Nephron progenitor cell (in vitro differentiated cells): ENCODE measurements around the gene PROSER3.
A peak's percentile ranks its signal among the peaks of the same experiment; 100 is the strongest.

Source experiments
- DNase-seq: peaks from one replicate; pipeline ENCODE4 v3.0.0; 2021
- H3K27ac Mint-ChIP-seq: 2 replicates; pipeline ENCODE4 v1.8.0; 2021; ENCODE audit warnings: mild to moderate bottlenecking, moderate library complexity, mixed read lengths
- H3K27me3 Mint-ChIP-seq: 2 replicates; pipeline ENCODE4 v1.8.0; 2021; ENCODE audit warnings: mild to moderate bottlenecking, low read depth, mixed read lengths; ENCODE audit not compliant: poor library complexity
- H3K36me3 Mint-ChIP-seq: 2 replicates; pipeline ENCODE4 v1.8.0; 2021; ENCODE audit warnings: low read depth, mixed read lengths
- H3K4me1 Mint-ChIP-seq: 2 replicates; pipeline ENCODE4 v1.8.0; 2021; ENCODE audit warnings: mixed read lengths
- H3K4me3 Mint-ChIP-seq: 2 replicates; pipeline ENCODE4 v1.8.0; 2021; ENCODE audit warnings: mild to moderate bottlenecking, moderate library complexity, mixed read lengths
- H3K9me3 Mint-ChIP-seq: 2 replicates; pipeline ENCODE4 v1.8.0; 2021; ENCODE audit warnings: mild to moderate bottlenecking, moderate library complexity, mixed read lengths
- TF ChIP-seq, protein P1 (sequence below): fragments of 200-600 bp; sonication (generic); IDR thresholded peaks from 2 replicates; pipeline ENCODE4 v1.5.0; 2021; ENCODE audit warnings: antibody characterized with exemption

Gene PROSER3

DNA sequence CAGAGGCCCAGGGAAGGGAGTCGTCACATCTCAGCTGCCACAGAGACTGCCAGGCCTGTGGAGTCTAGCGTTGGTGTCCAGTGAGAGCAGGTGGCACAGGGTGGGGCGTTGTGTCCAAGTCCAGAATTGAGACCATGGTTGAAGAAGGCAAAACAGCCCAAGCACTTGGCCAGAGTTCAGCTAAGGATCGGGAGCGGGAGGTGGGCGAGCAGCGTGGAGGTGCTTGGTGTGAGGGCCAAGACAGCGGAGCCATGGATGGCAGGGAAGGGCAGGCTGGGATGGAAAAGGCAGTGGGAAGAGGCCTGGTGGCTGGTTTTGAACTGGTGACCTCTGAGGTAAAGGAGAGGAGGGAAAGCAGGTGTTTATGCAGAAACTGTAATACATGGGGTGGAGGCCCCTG lies 23.7 kb upstream of the PROSER3 start:
- Mint-ChIP-seq H3K4me3 (no peak overlapping the region), H3K36me3 (peaks cover 51% of the 10 kb centered on the region), H3K27ac (peak overlapping the region; percentile 17), H3K9me3 (no peaks in the 10 kb centered on the region), H3K27me3 (peaks cover 3% of the 10 kb centered on the region), H3K4me1 (peaks cover 1% of the 10 kb centered on the region)
- TF ChIP-seq, protein P1, sequence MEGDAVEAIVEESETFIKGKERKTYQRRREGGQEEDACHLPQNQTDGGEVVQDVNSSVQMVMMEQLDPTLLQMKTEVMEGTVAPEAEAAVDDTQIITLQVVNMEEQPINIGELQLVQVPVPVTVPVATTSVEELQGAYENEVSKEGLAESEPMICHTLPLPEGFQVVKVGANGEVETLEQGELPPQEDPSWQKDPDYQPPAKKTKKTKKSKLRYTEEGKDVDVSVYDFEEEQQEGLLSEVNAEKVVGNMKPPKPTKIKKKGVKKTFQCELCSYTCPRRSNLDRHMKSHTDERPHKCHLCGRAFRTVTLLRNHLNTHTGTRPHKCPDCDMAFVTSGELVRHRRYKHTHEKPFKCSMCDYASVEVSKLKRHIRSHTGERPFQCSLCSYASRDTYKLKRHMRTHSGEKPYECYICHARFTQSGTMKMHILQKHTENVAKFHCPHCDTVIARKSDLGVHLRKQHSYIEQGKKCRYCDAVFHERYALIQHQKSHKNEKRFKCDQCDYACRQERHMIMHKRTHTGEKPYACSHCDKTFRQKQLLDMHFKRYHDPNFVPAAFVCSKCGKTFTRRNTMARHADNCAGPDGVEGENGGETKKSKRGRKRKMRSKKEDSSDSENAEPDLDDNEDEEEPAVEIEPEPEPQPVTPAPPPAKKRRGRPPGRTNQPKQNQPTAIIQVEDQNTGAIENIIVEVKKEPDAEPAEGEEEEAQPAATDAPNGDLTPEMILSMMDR: no peak
- DNase-seq: no peak

DNA sequence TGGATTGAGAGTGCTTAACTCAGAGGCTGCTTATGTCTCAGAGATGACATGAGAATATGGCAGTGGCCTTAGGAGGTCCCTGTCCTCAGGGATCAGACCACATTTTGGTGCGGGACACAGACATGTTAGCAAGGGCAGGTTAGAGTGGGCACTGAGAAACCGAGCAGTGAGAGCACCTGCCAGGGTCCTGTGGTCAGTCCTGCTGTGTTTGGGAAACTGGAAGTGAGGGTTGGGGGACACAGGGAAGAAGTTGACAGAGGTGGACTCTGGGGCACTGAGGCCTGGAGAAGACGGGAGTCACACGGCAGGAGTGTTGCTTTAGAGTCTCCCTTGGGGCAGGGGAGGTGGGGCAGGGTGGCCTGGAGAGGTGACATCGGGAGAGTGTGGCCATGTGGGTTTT lies 23.1 kb upstream of the PROSER3 start:
- H3K9me3 Mint-ChIP-seq: no peaks in the 10 kb centered on the region
- peaks cover 3% of the 10 kb centered on the region for H3K27me3 Mint-ChIP-seq
- TF ChIP-seq, protein P1: no peak
- peaks cover 7% of the 10 kb centered on the region for H3K4me1 Mint-ChIP-seq
- H3K27ac Mint-ChIP-seq: peak overlapping the region; percentile 66
- no peak overlapping the region for H3K4me3 Mint-ChIP-seq
- H3K36me3 Mint-ChIP-seq: peaks cover 45% of the 10 kb centered on the region
- DNase-seq: no peak

DNA sequence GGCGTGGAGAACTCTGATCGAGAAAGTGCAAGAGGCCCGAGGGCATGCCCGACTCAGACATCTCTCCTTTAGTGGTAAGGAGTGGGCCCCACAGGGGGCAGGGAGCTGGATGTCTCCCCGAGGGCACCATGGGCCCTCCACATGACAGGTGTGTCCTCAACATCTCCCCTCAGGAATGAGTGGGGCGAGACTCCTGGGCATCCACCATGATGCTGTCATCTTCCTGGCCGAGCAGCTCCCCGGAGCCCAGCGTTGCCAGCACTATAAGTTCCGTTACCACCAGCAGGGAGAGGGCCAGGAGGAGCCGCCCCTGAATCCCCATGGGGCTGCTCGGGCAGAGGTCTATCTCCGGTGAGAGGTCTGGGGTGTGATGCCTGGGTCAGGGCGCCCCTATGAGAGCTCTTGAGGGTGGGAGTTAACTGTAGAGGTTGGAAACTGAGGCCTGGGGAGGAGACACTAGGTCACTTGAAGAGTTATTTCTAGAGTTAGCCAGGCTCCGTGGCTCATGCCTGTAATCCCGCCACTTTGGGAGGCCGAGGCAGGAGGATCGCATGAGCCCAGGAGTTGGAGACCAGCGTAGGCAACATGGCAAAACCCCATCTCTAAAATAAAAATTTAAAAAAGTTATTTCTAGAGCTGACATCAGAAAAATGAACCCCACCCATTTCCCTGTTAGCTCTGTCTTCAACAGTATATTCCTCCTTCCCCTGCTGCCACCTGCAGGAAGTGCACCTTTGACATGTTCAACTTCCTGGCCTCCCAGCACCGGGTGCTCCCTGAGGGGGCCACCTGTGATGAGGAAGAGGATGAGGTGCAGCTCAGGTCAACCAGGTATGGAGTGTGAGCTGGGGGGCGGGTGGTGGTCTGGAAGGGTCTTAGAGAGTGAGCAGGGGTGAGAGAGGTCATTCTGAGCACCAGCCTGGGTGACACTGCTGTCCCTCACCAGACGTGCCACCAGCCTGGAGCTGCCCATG lies 20.8 kb upstream of the PROSER3 start:
- peaks cover 4% of the 10 kb centered on the region for H3K27me3 Mint-ChIP-seq
- TF ChIP-seq, protein P1: no peak
- H3K4me1 Mint-ChIP-seq: peaks cover 15% of the 10 kb centered on the region
- H3K36me3 Mint-ChIP-seq: peaks cover 32% of the 10 kb centered on the region
- DNase-seq: no peak
- no peak overlapping the region for H3K4me3 Mint-ChIP-seq
- peak overlapping the region; percentile 66 for H3K27ac Mint-ChIP-seq
- no peaks in the 10 kb centered on the region for H3K9me3 Mint-ChIP-seq

DNA sequence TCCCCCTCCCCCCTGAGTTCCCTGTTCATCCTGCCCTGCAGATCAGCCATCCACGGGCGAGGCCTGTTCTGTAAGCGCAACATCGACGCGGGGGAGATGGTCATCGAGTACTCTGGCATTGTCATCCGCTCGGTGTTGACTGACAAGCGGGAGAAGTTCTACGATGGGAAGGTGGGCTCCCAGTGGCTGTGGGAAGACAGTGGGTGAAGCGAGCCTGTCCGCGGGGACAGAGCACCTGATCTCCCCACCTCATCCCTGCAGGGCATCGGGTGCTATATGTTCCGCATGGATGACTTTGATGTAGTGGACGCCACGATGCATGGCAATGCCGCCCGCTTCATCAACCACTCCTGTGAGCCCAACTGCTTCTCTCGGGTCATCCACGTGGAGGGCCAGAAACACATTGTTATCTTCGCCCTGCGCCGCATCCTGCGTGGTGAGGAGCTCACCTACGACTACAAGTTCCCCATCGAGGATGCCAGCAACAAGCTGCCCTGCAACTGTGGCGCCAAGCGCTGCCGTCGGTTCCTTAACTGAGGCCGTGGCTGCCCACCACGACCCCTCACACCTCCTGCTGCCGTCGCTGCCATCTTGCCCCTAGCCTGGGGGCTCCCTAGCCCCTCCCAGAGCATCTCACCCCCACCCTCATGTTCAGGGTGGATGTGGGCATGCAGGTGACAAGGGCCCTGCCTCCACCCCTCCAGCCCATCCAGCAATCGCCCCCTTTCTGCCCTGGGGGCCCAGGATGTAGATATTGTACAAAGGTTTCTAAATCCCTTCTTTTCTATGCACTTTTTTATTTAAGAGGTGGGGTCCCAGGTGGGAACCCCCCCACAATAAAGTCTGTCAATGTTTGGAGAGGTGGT lies 19.7 kb upstream of the PROSER3 start:
- Mint-ChIP-seq H3K4me3 (peak overlapping the region; percentile 10), H3K27me3 (peaks cover 5% of the 10 kb centered on the region), H3K27ac (no peak overlapping the region), H3K36me3 (peaks cover 37% of the 10 kb centered on the region), H3K4me1 (peaks cover 20% of the 10 kb centered on the region), H3K9me3 (no peaks in the 10 kb centered on the region)
- TF ChIP-seq, protein P1: no peak
- DNase-seq: no peak

DNA sequence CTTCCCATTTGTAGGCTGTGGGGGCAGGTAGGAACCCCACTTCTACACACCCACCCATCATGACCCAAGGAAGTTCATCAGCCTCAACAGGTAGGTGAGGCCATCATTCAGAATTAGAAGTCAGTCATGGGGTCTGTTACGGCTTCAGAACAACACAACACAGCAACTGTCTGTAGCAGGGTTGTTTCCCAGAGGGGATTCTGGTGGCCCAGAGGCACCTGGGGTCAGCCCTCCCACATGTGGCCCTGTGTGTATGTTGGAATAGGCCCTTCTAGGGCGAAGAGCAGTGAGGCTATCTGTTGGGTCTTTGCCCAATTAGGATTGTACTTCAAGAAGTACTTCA lies 19.1 kb upstream of the PROSER3 start:
- TF ChIP-seq, protein P1: no peak
- Mint-ChIP-seq H3K4me3 (peak overlapping the region; percentile 10), H3K27me3 (peaks cover 5% of the 10 kb centered on the region), H3K27ac (no peak overlapping the region), H3K36me3 (peaks cover 35% of the 10 kb centered on the region), H3K9me3 (no peaks in the 10 kb centered on the region), H3K4me1 (peaks cover 20% of the 10 kb centered on the region)
- DNase-seq: no peak
